ENCODE measurements around the gene TGM3. TPM values are rescaled to one million over a fixed set of nuclear protein-coding genes. Genes with fewer than 3 reads are reported as not detected.
A peak's percentile ranks its signal among the peaks of the same experiment; 100 is the strongest.

The TGM3 gene
- polyA plus RNA-seq, 3 donors, result not detected

- H3K79me2 ChIP-seq (ENCODE audit: insufficient read depth, low read length), result no peaks in the 10 kb centered on the region
- no peak for TF ChIP-seq CTCF (IDR thresholded peaks at IDR 0.05)
- H3K4me1 ChIP-seq (ENCODE audit: control insufficient read depth in 1 of 2, insufficient read depth in 2 of 2, low read length in 2 of 2), result peaks cover 40 to 43% of the 10 kb centered on the region in 2 donors
- WGBS (ENCODE audit: insufficient coverage), result 99% methylated on average over 7 of the region's 14 CpGs
- Mint-ChIP-seq H3K36me3 (peaks cover 0 to 2% of the 10 kb centered on the region in 2 donors), H3K27ac (peak overlapping the region in 2 of 7 donors; percentile 9 to 41), H3K4me3 (no peak overlapping the region), H3K4me1 (peaks cover 39% of the 10 kb centered on the region), H3K9me3 (peaks cover 0 to 9% (median 0%) of the 10 kb centered on the region in 7 donors), H3K27me3 (ENCODE audit: low read depth in 3 of 3) (peaks cover 2 to 3% (median 3%) of the 10 kb centered on the region in 3 donors)
- intact Hi-C loops (cut with micrococcal nuclease), result no loop called here
- no peak overlapping the region for H3K9ac ChIP-seq (ENCODE audit: insufficient read depth, low read length, poor library complexity, severe bottlenecking)
- no peak overlapping the region for H3K4me2 ChIP-seq (replicated peaks; ENCODE audit: extremely low read depth, low read length, poor library complexity, severe bottlenecking)
- no peak overlapping the region for H2AFZ ChIP-seq (ENCODE audit: insufficient read depth, low read depth, low read length, poor library complexity, severe bottlenecking)
- no peaks in the 10 kb centered on the region for H3K36me3 ChIP-seq (replicated peaks in 1 of 2; ENCODE audit: control insufficient read depth in 1 of 2, insufficient read depth in 2 of 2, low read length in 2 of 2)
- no peak overlapping the region for H3K27ac ChIP-seq (ENCODE audit: low read depth in 1 of 2, low read length in 2 of 2)
- H4K20me1 ChIP-seq (ENCODE audit: insufficient read depth, low read length), result no peaks in the 10 kb centered on the region
- no peaks in the 10 kb centered on the region for H3K27me3 ChIP-seq (ENCODE audit: control insufficient read depth in 2 of 2, insufficient read depth in 2 of 2, low read length in 2 of 2)
- H3K9me3 ChIP-seq (replicated peaks in 1 of 2; ENCODE audit: control insufficient read depth in 1 of 2, insufficient read depth in 1 of 2, low read length in 2 of 2), result no peaks in the 10 kb centered on the region
- no peak for DNase-seq
- H3K4me3 ChIP-seq (replicated peaks in 1 of 3; ENCODE audit: low read depth in 2 of 3, low read length in 3 of 3), result no peak overlapping the region
Measured at GRCh38 chr20:2316847-2317495, 21.2 kb downstream of the TGM3 start.

DNA sequence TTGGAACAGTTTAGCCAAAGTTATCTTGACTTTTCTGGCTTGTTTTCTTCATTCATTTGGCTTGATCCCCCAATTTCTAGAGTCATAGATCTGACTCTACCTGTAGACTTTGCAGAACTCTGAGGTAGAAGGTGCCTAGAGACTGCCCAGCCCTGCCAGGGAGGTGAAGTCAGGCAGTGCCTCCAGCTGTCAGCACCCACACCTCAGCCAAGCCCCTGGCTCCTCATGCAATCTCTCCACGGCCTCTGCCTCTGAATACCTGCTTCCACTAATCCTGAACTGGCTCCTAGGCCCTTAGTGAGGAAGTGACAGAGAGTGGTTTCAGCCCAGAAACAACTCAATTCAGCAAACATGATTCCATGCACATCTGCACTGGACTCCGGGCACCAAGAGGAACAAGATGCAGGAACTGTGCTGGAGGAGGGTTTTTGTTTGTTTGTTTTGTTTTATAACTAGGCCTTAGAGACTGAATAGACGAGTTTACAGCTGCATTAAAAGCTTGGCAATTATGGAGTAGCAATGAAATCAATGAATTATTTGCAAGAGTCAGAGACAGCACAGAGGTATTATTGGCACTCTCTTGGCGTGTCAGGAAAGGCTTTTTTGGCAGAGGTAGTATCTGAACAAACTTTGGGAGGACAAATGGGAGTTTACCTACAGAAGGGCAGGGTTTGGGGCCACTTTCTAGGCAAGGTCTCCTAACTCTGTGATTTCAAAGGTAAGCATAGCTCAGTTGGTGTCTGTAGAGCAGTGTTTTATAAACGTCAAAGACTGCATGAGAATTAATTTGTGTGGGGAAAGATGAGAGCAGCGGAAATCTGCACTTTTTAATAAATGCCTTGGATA lies 25.2 kb downstream of the TGM3 start:
- peaks cover 5% of the 10 kb centered on the region for H3K4me1 Mint-ChIP-seq

More for the DNA sequence above, 25.2 kb downstream of the TGM3 start:
- no peak for TF ChIP-seq CTCF (IDR thresholded peaks at IDR 0.05)
- 88% methylated on average over 5 of the region's 6 CpGs for WGBS (ENCODE audit: insufficient coverage)
- Histone ChIP-seq H3K27ac (ENCODE audit: low read depth in 1 of 2, low read length in 2 of 2) (no peak overlapping the region), H3K4me1 (ENCODE audit: control insufficient read depth in 1 of 2, insufficient read depth in 2 of 2, low read length in 2 of 2) (peaks cover 2 to 3% of the 10 kb centered on the region in 2 donors), H3K9me3 (replicated peaks in 1 of 2; ENCODE audit: control insufficient read depth in 1 of 2, insufficient read depth in 1 of 2, low read length in 2 of 2) (no peaks in the 10 kb centered on the region), H4K20me1 (ENCODE audit: insufficient read depth, low read length) (no peaks in the 10 kb centered on the region), H3K27me3 (ENCODE audit: control insufficient read depth in 2 of 2, insufficient read depth in 2 of 2, low read length in 2 of 2) (peaks cover 4 to 11% of the 10 kb centered on the region in 2 donors), H3K36me3 (replicated peaks in 1 of 2; ENCODE audit: control insufficient read depth in 1 of 2, insufficient read depth in 2 of 2, low read length in 2 of 2) (no peaks in the 10 kb centered on the region), H3K9ac (ENCODE audit: insufficient read depth, low read length, poor library complexity, severe bottlenecking) (no peak overlapping the region), H3K4me2 (replicated peaks; ENCODE audit: extremely low read depth, low read length, poor library complexity, severe bottlenecking) (no peak overlapping the region), H3K79me2 (ENCODE audit: insufficient read depth, low read length) (no peaks in the 10 kb centered on the region), H3K4me3 (replicated peaks in 1 of 3; ENCODE audit: low read depth in 2 of 3, low read length in 3 of 3) (no peak overlapping the region), H2AFZ (ENCODE audit: insufficient read depth, low read depth, low read length, poor library complexity, severe bottlenecking) (no peak overlapping the region)
- Mint-ChIP-seq H3K36me3 (no peaks in the 10 kb centered on the region), H3K27me3 (ENCODE audit: low read depth in 3 of 3) (peaks cover 22 to 24% (median 23%) of the 10 kb centered on the region in 3 donors), H3K9me3 (peaks cover 0 to 6% (median 0%) of the 10 kb centered on the region in 7 donors), H3K4me3 (no peak overlapping the region), H3K27ac (peak overlapping the region in 1 of 7 donors; percentile 20)
- intact Hi-C loops (cut with micrococcal nuclease), result no loop called here
- DNase-seq, result no peak

Measured in CD14-positive monocyte (primary cell).